ENCODE measurements around the gene S100PBP.
"Not testable (repeated sequence)": the region's sequence is repeated elsewhere in the genome, so short reads cannot be mapped to it uniquely, and the experiment has no call there.

Gene S100PBP

DNA sequence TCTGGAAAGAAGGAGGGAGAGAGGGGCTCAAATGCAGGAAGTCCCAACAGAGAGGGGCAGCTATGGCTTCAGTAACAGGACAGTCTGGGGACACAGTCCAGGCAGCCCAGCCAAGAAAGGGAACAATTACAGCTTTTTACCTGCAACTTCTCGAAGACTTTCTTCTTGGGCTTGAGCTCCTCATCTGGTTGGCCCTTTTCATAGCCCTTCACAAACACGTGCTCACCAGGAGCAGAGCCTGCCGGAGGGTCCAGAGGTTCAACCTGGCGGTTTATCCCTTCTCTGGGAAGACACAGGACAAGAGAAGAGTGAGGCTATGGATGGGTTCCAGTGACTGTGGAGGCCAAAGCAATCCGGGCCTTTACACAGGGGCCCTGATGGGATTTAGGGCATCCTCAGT is 38.2 kb upstream of the S100PBP start:
- no peak overlapping the region for H3K4me3 ChIP-seq (ENCODE audit: low read depth, low read length)
- DNase-seq (ENCODE audit: low read depth) = no peak
- TF ChIP-seq, protein P1, sequence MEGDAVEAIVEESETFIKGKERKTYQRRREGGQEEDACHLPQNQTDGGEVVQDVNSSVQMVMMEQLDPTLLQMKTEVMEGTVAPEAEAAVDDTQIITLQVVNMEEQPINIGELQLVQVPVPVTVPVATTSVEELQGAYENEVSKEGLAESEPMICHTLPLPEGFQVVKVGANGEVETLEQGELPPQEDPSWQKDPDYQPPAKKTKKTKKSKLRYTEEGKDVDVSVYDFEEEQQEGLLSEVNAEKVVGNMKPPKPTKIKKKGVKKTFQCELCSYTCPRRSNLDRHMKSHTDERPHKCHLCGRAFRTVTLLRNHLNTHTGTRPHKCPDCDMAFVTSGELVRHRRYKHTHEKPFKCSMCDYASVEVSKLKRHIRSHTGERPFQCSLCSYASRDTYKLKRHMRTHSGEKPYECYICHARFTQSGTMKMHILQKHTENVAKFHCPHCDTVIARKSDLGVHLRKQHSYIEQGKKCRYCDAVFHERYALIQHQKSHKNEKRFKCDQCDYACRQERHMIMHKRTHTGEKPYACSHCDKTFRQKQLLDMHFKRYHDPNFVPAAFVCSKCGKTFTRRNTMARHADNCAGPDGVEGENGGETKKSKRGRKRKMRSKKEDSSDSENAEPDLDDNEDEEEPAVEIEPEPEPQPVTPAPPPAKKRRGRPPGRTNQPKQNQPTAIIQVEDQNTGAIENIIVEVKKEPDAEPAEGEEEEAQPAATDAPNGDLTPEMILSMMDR (conservative IDR thresholded peaks at IDR 0.05; ENCODE audit: low read depth, low read length) = no peak

DNA sequence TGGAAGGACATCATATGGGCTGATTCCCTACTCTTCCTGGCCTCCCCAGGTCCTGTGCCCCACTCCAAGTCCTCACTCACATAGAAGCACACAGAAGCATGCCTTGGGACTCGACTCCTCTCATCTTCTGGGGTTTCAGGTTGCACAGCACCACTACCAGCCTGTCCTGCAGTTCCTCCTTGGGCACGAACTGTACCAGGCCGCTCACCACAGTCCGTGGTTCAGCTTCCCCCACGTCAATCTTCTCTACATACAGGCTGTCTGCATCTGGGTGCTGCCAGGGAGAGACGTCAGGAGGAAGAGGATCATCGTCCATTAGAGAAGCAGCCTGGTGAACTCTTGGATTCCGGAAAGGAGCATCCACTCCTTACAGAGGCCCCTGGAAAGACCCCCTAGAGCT is 37.4 kb upstream of the S100PBP start:
- no peak for DNase-seq (ENCODE audit: low read depth)
- TF ChIP-seq, protein P1 (conservative IDR thresholded peaks at IDR 0.05; ENCODE audit: low read depth, low read length) = no peak
- H3K4me3 ChIP-seq (ENCODE audit: low read depth, low read length) = no peak overlapping the region

DNA sequence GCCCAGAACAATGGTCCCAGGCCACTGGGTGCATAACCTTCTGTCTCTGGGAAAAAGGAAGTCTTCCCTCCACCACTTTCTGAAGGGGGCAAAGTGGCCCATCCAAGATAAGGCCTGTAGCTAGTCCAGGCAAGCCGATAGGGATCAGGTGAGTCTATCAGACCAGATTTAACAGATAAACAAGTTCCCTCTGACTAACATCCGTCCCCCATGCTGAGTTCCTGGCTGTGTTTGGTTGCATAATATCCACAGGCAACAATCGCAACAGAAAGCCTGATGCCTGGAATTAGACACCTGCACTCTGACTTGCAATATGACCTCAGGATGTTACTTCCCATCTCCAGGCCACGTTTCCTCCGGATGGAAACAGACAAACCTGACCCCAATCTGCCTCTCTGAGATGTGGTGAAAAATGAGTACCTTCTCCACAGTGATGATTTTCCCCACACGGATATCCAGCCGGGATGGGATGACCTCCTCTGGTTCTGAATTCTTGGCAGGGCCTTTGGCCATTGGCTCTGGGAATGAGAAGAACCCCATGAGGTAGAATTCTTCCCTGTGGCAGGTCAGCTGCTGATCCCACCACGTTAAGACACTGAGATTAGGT is 36.7 kb upstream of the S100PBP start:
- no peak overlapping the region for H3K4me3 ChIP-seq (ENCODE audit: low read depth, low read length)
- DNase-seq (ENCODE audit: low read depth) = peak; percentile 84
- TF ChIP-seq, protein P1 (conservative IDR thresholded peaks at IDR 0.05; ENCODE audit: low read depth, low read length) = no peak

DNA sequence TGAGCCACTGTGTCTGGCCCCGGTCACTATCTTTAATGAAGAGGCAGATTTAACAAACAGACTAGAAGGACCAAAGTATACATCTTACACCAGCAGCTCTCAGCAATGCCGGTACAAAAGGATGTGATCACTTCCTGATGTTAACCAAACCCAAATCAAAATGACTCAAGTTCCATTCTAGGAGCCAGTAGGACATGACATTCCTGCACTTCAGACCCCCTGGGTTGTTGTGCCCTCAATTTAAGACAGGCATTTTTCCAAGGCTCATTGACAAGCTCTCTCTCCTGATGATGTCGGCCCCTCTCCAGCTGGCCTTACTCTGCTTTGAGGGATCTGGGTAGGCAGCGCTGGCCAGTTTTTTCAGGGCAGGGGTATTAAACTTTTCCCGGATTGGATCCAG is 35.4 kb upstream of the S100PBP start:
- TF ChIP-seq, protein P1 (conservative IDR thresholded peaks at IDR 0.05; ENCODE audit: low read depth, low read length) = no peak
- peak; percentile 50 for DNase-seq (ENCODE audit: low read depth)
- H3K4me3 ChIP-seq (ENCODE audit: low read depth, low read length) = no peak overlapping the region

DNA sequence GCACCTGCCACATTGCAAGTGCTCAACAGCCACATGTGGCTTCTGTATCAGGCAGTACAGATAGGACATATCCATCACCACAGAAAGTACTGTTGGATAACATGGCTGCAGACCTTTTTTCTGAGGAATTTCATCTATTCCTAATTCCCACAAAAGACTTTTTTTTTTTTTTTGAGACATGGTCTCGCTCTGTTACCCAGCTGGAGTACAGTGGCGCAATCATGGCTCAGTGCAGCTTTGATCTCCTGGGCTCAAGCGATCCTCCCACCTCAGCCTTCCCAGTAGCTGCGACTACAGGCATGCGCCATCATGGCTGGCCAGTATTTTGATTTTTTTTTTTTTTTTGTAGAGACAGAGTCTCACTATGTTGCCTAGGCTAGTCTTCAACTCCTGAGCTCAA is 33.6 kb upstream of the S100PBP start:
- no peak overlapping the region for H3K4me3 ChIP-seq (ENCODE audit: low read depth, low read length)
- TF ChIP-seq, protein P1 (conservative IDR thresholded peaks at IDR 0.05; ENCODE audit: low read depth, low read length) = no peak
- no peak for DNase-seq (ENCODE audit: low read depth)

DNA sequence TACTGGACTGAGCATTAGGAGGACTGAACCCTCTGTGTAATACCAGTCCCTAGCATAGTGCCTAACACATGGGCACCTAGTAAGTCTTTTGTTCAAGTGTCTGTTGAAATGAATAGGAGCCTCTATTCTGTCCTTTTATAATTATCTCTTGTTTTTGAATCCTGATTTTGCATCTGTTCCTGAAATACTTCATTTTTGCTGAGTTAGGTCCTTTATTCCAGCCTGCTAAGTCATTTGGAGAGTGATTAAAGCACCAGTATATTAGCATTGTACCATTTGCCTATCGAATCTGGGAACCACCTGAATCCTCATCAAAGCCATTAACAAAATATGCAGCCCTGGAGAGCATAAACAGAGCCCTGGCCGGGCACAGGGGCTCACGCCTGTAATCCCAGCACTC is 32.6 kb upstream of the S100PBP start:
- H3K4me3 ChIP-seq (ENCODE audit: low read depth, low read length) = no peak overlapping the region
- TF ChIP-seq, protein P1 (conservative IDR thresholded peaks at IDR 0.05; ENCODE audit: low read depth, low read length) = no peak
- no peak for DNase-seq (ENCODE audit: low read depth)

DNA sequence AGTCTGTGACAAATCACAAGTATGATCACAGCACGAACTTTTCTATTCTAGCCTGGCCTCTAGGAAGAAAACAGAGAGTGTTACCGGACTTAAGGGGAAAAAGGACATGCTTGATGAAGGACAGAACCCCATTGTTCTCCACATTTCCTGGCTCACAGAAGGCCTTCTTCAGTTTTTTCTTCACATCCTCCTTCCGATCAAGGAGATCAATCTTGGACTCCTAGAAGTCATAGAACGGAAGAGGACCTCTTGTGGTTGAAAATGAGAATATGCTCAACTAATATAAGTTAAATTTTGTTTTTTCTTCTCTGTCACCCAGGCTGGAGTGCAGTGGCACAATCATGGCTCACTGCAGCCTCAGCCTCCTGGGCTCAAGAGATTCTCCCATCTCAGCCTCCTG is 30.6 kb upstream of the S100PBP start:
- TF ChIP-seq, protein P1 (conservative IDR thresholded peaks at IDR 0.05; ENCODE audit: low read depth, low read length) = peak; percentile 50
- DNase-seq (ENCODE audit: low read depth) = peak; percentile 61
- H3K4me3 ChIP-seq (ENCODE audit: low read depth, low read length) = no peak overlapping the region

DNA sequence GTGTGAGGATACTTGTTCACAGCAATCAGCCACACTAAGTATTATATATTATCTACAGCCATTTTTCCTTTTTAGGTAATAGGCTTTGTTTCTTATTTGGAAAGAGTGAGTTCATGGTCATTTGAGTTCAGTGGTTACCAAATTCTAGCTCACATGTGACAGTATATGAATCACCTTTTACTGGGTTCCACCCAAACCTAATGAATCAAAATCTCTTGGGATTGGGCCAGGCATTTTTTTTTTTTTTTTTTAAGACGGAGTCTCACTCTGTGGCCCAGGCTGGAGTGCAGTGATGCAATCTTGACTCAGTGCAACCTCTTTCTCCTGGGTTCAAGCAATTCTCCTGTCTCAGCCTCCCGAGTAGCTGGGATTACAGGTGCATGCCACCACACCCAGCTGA is 28.1 kb upstream of the S100PBP start:
- not testable (repeated sequence) for H3K4me3 ChIP-seq (ENCODE audit: low read depth, low read length)
- DNase-seq (ENCODE audit: low read depth) = peak; percentile 87
